SK-N-SH (cell line): ENCODE measurements around the gene CRAT. TPM values are rescaled to one million over a fixed set of nuclear protein-coding genes. Genes with fewer than 3 reads are reported as not detected.

Experiments used
- CTCF ChIA-PET: fragments of 300-600, 350-600 bp; formaldehyde crosslinking; extraction: SDS; loops from one replicate; lab custom pipeline; 2021; lab: Yijun Ruan, JAX
- POLR2A ChIA-PET: fragments of 350-600 bp; sonication (Branson Sonifier 250); formaldehyde crosslinking; extraction: SDS; loops from one replicate; lab custom pipeline; 2020; ENCODE audit warnings: antibody characterized with exemption, inconsistent platforms; lab: Yijun Ruan, JAX
- DNase-seq: peaks from one replicate; pipeline ENCODE4 v3.0.0; 2012
- H2AFZ ChIP-seq: fragments of 200-600 bp; sonication (generic); 2 replicates; pipeline ENCODE4 v1.8.1; 2016; ENCODE audit warnings: antibody characterized with exemption, mild to moderate bottlenecking, low read depth
- H3F3A ChIP-seq: fragments of 200-600 bp; sonication (generic); replicated peaks from 2 replicates; pipeline ENCODE3; 2016; ENCODE audit warnings: antibody characterized with exemption, mild to moderate bottlenecking; ENCODE audit not compliant: insufficient read depth
- H3K27ac ChIP-seq, 2 experiments: fragments of 200-500 bp in 1 of 2; fragments of 200-600 bp in 1 of 2; sonication (Bioruptor generic) in 1 of 2; sonication (generic), shearing (Covaris generic) in 1 of 2; 2 replicates each; pipeline versions ENCODE4 v1.5.1 to v1.6.1; 2014 to 2016; ENCODE audit warnings: low read depth in 2 of 2, inconsistent platforms in 1 of 2, low read length in 1 of 2, mild to moderate bottlenecking in 1 of 2, mixed read lengths in 1 of 2
- H3K27me3 ChIP-seq: fragments of 200-600 bp; sonication (generic), shearing (Covaris generic); 2 replicates; pipeline ENCODE4 v1.6.1; 2016; ENCODE audit warnings: mixed run types; ENCODE audit not compliant: insufficient read depth
- H3K36me3 ChIP-seq, 2 experiments: fragments of 200-500 bp in 1 of 2; fragments of 200-600 bp in 1 of 2; sonication (Bioruptor generic) in 1 of 2; sonication (generic) in 1 of 2; replicated peaks in 1 of 2; 2 replicates each; pipeline versions ENCODE3 to v1.5.1; 2014 to 2016; ENCODE audit warnings: low read length in 1 of 2, mild to moderate bottlenecking in 1 of 2; ENCODE audit not compliant: insufficient read depth in 2 of 2, control insufficient read depth in 1 of 2
- H3K4me1 ChIP-seq, 2 experiments: fragments of 200-500 bp in 1 of 2; fragments of 200-600 bp in 1 of 2; sonication (Bioruptor generic) in 1 of 2; sonication (generic), shearing (Covaris generic) in 1 of 2; 2 replicates each; pipeline versions ENCODE4 v1.5.1 to v1.6.1; 2014 to 2016; ENCODE audit warnings: low read depth in 1 of 2, low read length in 1 of 2, mixed run types in 1 of 2; ENCODE audit not compliant: insufficient read depth in 2 of 2, control insufficient read depth in 1 of 2
- H3K4me2 ChIP-seq: fragments of 200-600 bp; sonication (generic), shearing (Covaris generic); 2 replicates; pipeline ENCODE4 v1.6.1; 2017; ENCODE audit warnings: mixed run types
- H3K4me3 ChIP-seq, 2 experiments: fragments of 200-500 bp in 1 of 2; fragments of 200-600 bp in 1 of 2; sonication (Bioruptor generic) in 1 of 2; sonication (generic), shearing (Covaris generic) in 1 of 2; 2 replicates each; pipeline versions ENCODE4 v1.5.1 to v1.8.1; 2014 to 2016; ENCODE audit warnings: low read depth in 2 of 2, inconsistent platforms in 1 of 2, low read length in 1 of 2, mild to moderate bottlenecking in 1 of 2, mixed read lengths in 1 of 2, moderate library complexity in 1 of 2
- H3K79me2 ChIP-seq: fragments of 200-600 bp; sonication (generic); 2 replicates; pipeline ENCODE4 v1.8.1; 2017; ENCODE audit warnings: mild to moderate bottlenecking; ENCODE audit not compliant: insufficient read depth
- H3K9ac ChIP-seq: fragments of 200-600 bp; sonication (generic); 2 replicates; pipeline ENCODE4 v1.6.1; 2017; ENCODE audit warnings: mixed run types
- H3K9me2 ChIP-seq: fragments of 200-600 bp; sonication (generic); 2 replicates; pipeline ENCODE4 v1.6.1; 2017; ENCODE audit warnings: mixed run types
- H3K9me3 ChIP-seq: fragments of 200-600 bp; sonication (generic); 2 replicates; pipeline ENCODE4 v1.6.1; 2017; ENCODE audit warnings: mixed run types, mild to moderate bottlenecking, moderate library complexity
- H4K20me1 ChIP-seq: fragments of 200-600 bp; sonication (generic); 2 replicates; pipeline ENCODE4 v1.6.1; 2017; ENCODE audit warnings: mild to moderate bottlenecking, mixed run types; ENCODE audit not compliant: insufficient read depth
- CTCF ChIP-seq: fragments of 200-600 bp; sonication (generic); IDR thresholded peaks from 2 replicates; pipeline ENCODE4 v1.6.1; 2017; ENCODE audit warnings: antibody characterized with exemption, mild to moderate bottlenecking, moderate library complexity
- EZH2phosphoT487 ChIP-seq: fragments of 200-600 bp; sonication (generic); IDR thresholded peaks from 2 replicates; pipeline ENCODE4 v1.6.1; 2017; ENCODE audit warnings: low read depth, mixed run types, mild to moderate bottlenecking, antibody characterized with exemption, moderate library complexity, borderline replicate concordance
- FOSL2 ChIP-seq: IDR thresholded peaks from 2 replicates; pipeline ENCODE4 v1.4.0; 2012; ENCODE audit warnings: low read depth, mild to moderate bottlenecking, moderate library complexity, borderline replicate concordance
- FOXM1 ChIP-seq: IDR thresholded peaks from 2 replicates; pipeline ENCODE4 v1.4.0; 2012; ENCODE audit warnings: low read depth, mild to moderate bottlenecking
- GATA2 ChIP-seq: sonication (generic); formaldehyde crosslinking; IDR thresholded peaks from 2 replicates; pipeline ENCODE4 v1.5.0; 2020; ENCODE audit warnings: mild to moderate bottlenecking, missing genetic modification reagents
- MAX ChIP-seq: IDR thresholded peaks from 2 replicates; pipeline ENCODE4 v1.4.0; 2012; ENCODE audit warnings: low read depth
- MEF2A ChIP-seq: IDR thresholded peaks from 2 replicates; pipeline ENCODE4 v1.4.0; 2012; ENCODE audit warnings: low read depth, borderline replicate concordance
- MXI1 ChIP-seq: IDR thresholded peaks from 2 replicates; pipeline ENCODE4 v1.6.1; 2012; ENCODE audit warnings: mild to moderate bottlenecking, low read depth, low read length, improper control_type of control experiment
- PBX3 ChIP-seq: IDR thresholded peaks from 2 replicates; pipeline ENCODE4; 2012
- POLR2AphosphoS5 ChIP-seq: IDR thresholded peaks from 2 replicates; pipeline ENCODE4 v1.6.1; 2012; ENCODE audit warnings: low read depth, low read length
- RAD21 ChIP-seq: IDR thresholded peaks from 2 replicates; pipeline ENCODE4 v1.6.1; 2012; ENCODE audit warnings: mild to moderate bottlenecking, low read length
- REST ChIP-seq: IDR thresholded peaks from 2 replicates; pipeline ENCODE4 v1.6.1; 2012; ENCODE audit warnings: mild to moderate bottlenecking, low read depth, low read length, moderate library complexity
- RXRA ChIP-seq: IDR thresholded peaks from 2 replicates; pipeline ENCODE4 v1.4.0; 2012; ENCODE audit warnings: low read depth, mild to moderate bottlenecking, borderline replicate concordance
- SMC3 ChIP-seq: IDR thresholded peaks from 2 replicates; pipeline ENCODE4 v1.6.1; 2012; ENCODE audit warnings: low read depth, low read length, improper control_type of control experiment
- USF1 ChIP-seq: IDR thresholded peaks from 2 replicates; pipeline ENCODE4 v1.4.0; 2012; ENCODE audit warnings: low read depth, borderline replicate concordance
- YY1 ChIP-seq: IDR thresholded peaks from 2 replicates; pipeline ENCODE4 v1.4.0; 2012; ENCODE audit warnings: low read depth, mild to moderate bottlenecking
- WGBS: methylation state at CpG from one replicate; pipeline ENCODE4 v1.1.6; 2017; ENCODE audit warnings: low lambda C conversion rate; 5-methylcytosine and 5-hydroxymethylcytosine counted together
- polyA plus RNA-seq, 3 experiments: library from polyadenylated mRNA; depleted of rRNA; stranded (reverse); fragments of >200 nt; gene quantifications; 2 replicates each; pipeline ENCODE4 v1.2.3, GENCODE V29; 2012

CRAT gene
- polyA plus RNA-seq, 1 of the 3 experiments (the other 2 are of a cell fraction): 44.5 TPM

- TF ChIP-seq CTCF (no peak), YY1 (no peak), REST (no peak), FOSL2 (no peak), RAD21 (no peak)
Observed at GRCh38 chr9:129068110-129068509, 42.5 kb downstream of the CRAT start (continued).

- Histone ChIP-seq H4K20me1 (no peaks in the 10 kb centered on the region), H3K9me2 (no peaks in the 10 kb centered on the region), H3K4me2 (no peak overlapping the region), H3K4me1 (peaks cover 0 to 10% of the 10 kb centered on the region in 2 experiments; a peak in 1 of 4 replicates), H3K9me3 (no peaks in the 10 kb centered on the region), H2AFZ (no peak overlapping the region), H3K4me3 (no peak overlapping the region), H3K36me3 (peaks cover 0 to 33% of the 10 kb centered on the region in 2 experiments), H3K79me2 (no peaks in the 10 kb centered on the region), H3K9ac (no peak overlapping the region), H3K27ac (no peak overlapping the region), H3K27me3 (no peaks in the 10 kb centered on the region), H3F3A (no peaks in the 10 kb centered on the region)
- CTCF ChIA-PET: interaction anchor here (0.7 kb wide), 1 partner anchor 737 kb away, joined by 4 read pairs; no protein-coding TSS in a partner anchor
- POLR2A ChIA-PET: no interaction called here
- TF ChIP-seq EZH2phosphoT487 (no peak), MEF2A (no peak), YY1 (no peak), CTCF (no peak), USF1 (no peak), POLR2AphosphoS5 (no peak), REST (no peak), FOXM1 (no peak), GATA2 (CRISPR knock-in tag) (no peak), MAX (no peak), SMC3 (no peak), MXI1 (no peak), RAD21 (no peak), RXRA (no peak), PBX3 (no peak)
- 96% methylated on average over 8 of the region's 8 CpGs for WGBS
- DNase-seq: no peak
Observed at GRCh38 chr9:129064499-129064908, 46.1 kb downstream of the CRAT start.
